ENCODE results near the gene PLPPR3.
"Not testable (repeated sequence)": the region's sequence is repeated elsewhere in the genome, so short reads cannot be mapped to it uniquely, and the experiment has no call there.

PLPPR3 gene

DNA sequence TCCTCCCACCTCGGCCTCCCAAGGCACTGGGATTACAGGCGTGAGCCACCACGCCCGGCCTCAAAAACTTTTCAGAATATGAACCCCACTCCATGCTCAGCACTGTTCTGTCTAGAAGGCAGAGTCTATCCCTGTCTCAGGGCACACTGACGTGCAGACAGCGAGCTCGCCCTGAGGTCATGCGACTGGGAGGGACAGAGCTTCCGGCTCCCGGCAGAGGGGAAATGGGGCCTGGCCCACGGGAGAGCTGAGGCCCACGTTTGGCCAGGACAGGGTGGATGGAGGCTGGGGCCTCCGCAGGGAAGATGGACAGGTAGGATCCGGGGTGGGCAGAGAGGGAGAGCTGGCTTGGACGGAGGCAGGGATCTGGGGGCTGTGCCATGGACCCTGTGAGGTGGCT, 3.1 kb upstream of the PLPPR3 start (continued):
- TF ChIP-seq, protein P1, sequence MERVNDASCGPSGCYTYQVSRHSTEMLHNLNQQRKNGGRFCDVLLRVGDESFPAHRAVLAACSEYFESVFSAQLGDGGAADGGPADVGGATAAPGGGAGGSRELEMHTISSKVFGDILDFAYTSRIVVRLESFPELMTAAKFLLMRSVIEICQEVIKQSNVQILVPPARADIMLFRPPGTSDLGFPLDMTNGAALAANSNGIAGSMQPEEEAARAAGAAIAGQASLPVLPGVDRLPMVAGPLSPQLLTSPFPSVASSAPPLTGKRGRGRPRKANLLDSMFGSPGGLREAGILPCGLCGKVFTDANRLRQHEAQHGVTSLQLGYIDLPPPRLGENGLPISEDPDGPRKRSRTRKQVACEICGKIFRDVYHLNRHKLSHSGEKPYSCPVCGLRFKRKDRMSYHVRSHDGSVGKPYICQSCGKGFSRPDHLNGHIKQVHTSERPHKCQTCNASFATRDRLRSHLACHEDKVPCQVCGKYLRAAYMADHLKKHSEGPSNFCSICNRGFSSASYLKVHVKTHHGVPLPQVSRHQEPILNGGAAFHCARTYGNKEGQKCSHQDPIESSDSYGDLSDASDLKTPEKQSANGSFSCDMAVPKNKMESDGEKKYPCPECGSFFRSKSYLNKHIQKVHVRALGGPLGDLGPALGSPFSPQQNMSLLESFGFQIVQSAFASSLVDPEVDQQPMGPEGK (CRISPR knock-in tag; IDR thresholded peaks at IDR 0.05; ENCODE audit: borderline replicate concordance): no peak

DNA sequence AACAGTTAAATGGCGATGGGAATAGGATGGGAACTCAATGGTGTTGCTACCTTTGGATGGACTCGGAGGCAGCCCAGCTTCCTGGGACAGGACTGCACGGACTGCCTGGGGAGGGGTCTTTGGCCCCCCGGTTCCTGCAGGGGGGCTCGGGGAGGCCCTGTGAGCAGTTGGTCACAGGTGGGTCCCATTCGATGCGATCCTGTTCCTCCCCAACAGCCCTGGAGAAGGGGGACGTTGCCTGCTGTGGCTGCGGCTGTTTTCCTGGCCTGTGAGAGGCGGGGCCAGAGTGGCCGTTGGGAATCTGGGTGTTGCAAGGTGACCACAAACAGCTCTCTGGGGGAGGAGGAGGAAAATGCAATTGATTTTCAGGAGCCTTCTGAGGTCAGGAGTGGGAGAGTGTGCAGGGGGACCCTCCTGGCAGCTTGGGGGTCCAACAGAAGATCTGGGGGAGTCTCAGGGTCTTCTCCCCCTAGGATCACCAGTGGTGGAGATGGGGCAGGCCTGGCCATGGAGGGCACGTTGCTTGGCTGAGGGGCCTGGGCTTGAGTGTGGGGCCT, 1.9 kb upstream of the PLPPR3 start:
- ATAC-seq: no peak
- TF ChIP-seq ISL1 (CRISPR knock-in tag; IDR thresholded peaks at IDR 0.05) (no peak), CSDC2 (CRISPR knock-in tag; IDR thresholded peaks at IDR 0.05) (no peak), ZC3H10 (CRISPR knock-in tag; IDR thresholded peaks at IDR 0.05) (no peak), GLIS3 (CRISPR knock-in tag; IDR thresholded peaks at IDR 0.05) (no peak), PPARA (CRISPR knock-in tag; IDR thresholded peaks at IDR 0.05; ENCODE audit: borderline replicate concordance) (no peak), SNAI2 (CRISPR knock-in tag; IDR thresholded peaks at IDR 0.05) (no peak)
- TF ChIP-seq, protein P1 (CRISPR knock-in tag; IDR thresholded peaks at IDR 0.05; ENCODE audit: borderline replicate concordance): no peak
- TF ChIP-seq, protein P2, sequence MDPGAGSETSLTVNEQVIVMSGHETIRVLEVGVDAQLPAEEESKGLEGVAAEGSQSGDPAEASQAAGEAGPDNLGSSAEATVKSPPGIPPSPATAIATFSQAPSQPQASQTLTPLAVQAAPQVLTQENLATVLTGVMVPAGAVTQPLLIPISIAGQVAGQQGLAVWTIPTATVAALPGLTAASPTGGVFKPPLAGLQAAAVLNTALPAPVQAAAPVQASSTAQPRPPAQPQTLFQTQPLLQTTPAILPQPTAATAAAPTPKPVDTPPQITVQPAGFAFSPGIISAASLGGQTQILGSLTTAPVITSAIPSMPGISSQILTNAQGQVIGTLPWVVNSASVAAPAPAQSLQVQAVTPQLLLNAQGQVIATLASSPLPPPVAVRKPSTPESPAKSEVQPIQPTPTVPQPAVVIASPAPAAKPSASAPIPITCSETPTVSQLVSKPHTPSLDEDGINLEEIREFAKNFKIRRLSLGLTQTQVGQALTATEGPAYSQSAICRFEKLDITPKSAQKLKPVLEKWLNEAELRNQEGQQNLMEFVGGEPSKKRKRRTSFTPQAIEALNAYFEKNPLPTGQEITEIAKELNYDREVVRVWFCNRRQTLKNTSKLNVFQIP (CRISPR knock-in tag; IDR thresholded peaks at IDR 0.05; ENCODE audit: borderline replicate concordance, low read depth): no peak

DNA sequence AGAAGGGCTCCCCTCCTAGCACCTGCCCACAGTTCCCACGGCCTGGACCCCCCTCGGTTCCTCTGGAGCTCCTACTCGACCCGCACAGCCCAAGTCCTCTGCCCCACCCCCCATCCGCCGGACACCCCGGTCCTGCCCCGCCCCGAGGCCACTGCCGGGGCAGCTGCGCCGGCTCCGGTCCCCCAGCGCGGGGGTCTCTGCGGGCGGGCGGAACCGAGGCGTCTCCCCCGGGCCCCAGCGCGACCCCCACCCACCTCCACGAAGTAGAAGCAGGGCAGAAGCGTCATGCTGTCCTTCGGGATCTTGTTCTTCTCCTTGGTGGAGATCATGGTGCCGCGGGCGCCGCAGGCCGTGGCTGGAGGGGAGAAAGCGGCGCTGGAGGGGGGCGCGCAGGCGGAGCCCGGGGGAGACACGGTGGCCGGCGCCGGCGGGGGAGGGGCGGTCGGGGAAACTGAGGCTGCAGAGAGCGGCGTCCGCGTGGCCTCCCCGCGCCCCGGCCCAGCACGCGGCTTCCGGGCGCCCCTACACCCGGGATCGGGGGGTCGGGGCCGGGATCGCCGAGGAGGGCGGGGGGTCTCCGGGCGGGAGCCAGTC, 427 bp downstream of the PLPPR3 start:
- ATAC-seq: 0 out of 3 replicates have a peak, but pooled peaks have one; percentile 18

DNA sequence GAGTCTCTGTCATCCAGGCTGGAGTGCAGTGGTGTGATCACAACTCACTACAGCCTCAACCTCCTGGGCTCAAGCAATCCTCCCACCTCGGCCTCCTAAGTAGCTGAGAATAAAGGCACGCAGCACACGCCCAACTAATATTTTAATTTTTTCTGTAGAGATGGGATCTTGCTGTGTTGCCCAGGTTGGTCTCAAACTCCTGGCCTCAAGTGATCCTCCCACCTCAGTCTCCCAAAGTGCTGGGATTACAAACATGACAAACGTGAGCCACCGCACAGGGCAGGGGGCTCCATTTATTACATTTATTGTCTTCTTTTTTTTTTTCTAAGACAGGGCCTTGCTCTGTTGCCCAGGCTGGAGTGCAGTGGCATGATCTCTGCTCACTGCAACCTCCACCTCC, 1.5 kb downstream of the PLPPR3 start:
- ATAC-seq: not testable (repeated sequence)

More for the DNA sequence above, 427 bp downstream of the PLPPR3 start:
- TF ChIP-seq, protein P3, sequence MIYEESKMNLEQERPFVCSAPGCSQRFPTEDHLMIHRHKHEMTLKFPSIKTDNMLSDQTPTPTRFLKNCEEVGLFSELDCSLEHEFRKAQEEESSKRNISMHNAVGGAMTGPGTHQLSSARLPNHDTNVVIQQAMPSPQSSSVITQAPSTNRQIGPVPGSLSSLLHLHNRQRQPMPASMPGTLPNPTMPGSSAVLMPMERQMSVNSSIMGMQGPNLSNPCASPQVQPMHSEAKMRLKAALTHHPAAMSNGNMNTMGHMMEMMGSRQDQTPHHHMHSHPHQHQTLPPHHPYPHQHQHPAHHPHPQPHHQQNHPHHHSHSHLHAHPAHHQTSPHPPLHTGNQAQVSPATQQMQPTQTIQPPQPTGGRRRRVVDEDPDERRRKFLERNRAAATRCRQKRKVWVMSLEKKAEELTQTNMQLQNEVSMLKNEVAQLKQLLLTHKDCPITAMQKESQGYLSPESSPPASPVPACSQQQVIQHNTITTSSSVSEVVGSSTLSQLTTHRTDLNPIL (CRISPR knock-in tag; IDR thresholded peaks at IDR 0.05; ENCODE audit: low read depth): no peak
- TF ChIP-seq ZNF565 (CRISPR knock-in tag; conservative IDR thresholded peaks at IDR 0.05; ENCODE audit: low read depth) (no peak), ESRRG (CRISPR knock-in tag; IDR thresholded peaks at IDR 0.05) (no peak), CSDC2 (CRISPR knock-in tag; IDR thresholded peaks at IDR 0.05) (no peak), ZC3H10 (CRISPR knock-in tag; IDR thresholded peaks at IDR 0.05) (no peak), ZFP3 (CRISPR knock-in tag; IDR thresholded peaks at IDR 0.05) (peak; percentile 97), ZFP30 (CRISPR knock-in tag; IDR thresholded peaks at IDR 0.05) (no peak)
- TF ChIP-seq, protein P1 (CRISPR knock-in tag; IDR thresholded peaks at IDR 0.05; ENCODE audit: borderline replicate concordance): no peak

DNA sequence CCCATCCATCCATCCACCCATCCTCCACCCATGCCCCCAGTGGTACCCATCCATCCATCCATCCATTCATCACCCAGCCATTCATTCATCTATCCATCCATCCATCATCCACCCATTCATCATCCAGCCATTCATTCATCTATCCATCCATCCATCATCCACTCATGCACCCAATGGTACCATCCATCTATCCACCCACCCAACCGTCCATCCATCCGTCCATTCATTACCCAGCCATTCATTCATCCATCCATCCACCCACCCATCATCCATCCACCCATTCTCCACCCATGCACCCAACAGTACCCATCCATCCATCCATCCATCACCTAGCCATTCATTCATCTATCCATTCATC, 5.3 kb downstream of the PLPPR3 start:
- ATAC-seq: no peak
- TF ChIP-seq, protein P4, sequence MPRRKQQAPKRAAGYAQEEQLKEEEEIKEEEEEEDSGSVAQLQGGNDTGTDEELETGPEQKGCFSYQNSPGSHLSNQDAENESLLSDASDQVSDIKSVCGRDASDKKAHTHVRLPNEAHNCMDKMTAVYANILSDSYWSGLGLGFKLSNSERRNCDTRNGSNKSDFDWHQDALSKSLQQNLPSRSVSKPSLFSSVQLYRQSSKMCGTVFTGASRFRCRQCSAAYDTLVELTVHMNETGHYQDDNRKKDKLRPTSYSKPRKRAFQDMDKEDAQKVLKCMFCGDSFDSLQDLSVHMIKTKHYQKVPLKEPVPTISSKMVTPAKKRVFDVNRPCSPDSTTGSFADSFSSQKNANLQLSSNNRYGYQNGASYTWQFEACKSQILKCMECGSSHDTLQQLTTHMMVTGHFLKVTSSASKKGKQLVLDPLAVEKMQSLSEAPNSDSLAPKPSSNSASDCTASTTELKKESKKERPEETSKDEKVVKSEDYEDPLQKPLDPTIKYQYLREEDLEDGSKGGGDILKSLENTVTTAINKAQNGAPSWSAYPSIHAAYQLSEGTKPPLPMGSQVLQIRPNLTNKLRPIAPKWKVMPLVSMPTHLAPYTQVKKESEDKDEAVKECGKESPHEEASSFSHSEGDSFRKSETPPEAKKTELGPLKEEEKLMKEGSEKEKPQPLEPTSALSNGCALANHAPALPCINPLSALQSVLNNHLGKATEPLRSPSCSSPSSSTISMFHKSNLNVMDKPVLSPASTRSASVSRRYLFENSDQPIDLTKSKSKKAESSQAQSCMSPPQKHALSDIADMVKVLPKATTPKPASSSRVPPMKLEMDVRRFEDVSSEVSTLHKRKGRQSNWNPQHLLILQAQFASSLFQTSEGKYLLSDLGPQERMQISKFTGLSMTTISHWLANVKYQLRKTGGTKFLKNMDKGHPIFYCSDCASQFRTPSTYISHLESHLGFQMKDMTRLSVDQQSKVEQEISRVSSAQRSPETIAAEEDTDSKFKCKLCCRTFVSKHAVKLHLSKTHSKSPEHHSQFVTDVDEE (CRISPR knock-in tag; IDR thresholded peaks at IDR 0.05): no peak
- TF ChIP-seq CSDC2 (CRISPR knock-in tag; IDR thresholded peaks at IDR 0.05) (no peak), ZNF565 (CRISPR knock-in tag; conservative IDR thresholded peaks at IDR 0.05; ENCODE audit: low read depth) (no peak), GLIS3 (CRISPR knock-in tag; IDR thresholded peaks at IDR 0.05) (no peak), PPARA (CRISPR knock-in tag; IDR thresholded peaks at IDR 0.05; ENCODE audit: borderline replicate concordance) (no peak), TCF4 (CRISPR knock-in tag; IDR thresholded peaks at IDR 0.05; ENCODE audit: borderline replicate concordance) (no peak), OSR1 (CRISPR knock-in tag; IDR thresholded peaks at IDR 0.05) (no peak)
- TF ChIP-seq, protein P5, sequence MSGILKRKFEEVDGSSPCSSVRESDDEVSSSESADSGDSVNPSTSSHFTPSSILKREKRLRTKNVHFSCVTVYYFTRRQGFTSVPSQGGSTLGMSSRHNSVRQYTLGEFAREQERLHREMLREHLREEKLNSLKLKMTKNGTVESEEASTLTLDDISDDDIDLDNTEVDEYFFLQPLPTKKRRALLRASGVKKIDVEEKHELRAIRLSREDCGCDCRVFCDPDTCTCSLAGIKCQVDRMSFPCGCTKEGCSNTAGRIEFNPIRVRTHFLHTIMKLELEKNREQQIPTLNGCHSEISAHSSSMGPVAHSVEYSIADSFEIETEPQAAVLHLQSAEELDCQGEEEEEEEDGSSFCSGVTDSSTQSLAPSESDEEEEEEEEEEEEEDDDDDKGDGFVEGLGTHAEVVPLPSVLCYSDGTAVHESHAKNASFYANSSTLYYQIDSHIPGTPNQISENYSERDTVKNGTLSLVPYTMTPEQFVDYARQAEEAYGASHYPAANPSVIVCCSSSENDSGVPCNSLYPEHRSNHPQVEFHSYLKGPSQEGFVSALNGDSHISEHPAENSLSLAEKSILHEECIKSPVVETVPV (CRISPR knock-in tag; IDR thresholded peaks at IDR 0.05): no peak

Data from SK-N-SH treated with all-trans-retinoic acid at 6 μM for 48 hours (cell line).